ENCODE results near the gene PPIF.

The PPIF gene

DNA sequence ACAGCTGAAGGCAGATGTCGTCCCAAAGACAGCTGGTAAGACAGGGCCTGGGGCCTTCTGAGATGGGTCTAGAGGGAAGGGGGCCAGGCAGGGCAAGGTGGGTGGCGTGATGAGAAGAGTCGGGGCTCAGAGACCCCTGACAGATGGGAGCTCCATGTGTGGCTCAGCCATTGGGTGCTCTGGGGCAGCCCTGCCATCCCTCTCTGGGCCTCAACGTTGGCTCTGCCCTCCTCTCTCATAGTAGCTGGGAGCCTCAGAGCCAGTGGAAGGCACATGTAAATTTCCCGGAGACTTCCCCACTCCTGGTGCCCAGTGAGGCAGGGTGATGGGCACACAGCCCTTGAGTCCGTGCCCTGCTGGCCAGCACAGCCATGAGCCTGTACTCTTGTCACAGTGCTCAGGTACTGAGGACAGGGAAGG, 1.8 kb downstream of the PPIF start:
- no peak for DNase-seq (ENCODE audit: low read depth)

DNA sequence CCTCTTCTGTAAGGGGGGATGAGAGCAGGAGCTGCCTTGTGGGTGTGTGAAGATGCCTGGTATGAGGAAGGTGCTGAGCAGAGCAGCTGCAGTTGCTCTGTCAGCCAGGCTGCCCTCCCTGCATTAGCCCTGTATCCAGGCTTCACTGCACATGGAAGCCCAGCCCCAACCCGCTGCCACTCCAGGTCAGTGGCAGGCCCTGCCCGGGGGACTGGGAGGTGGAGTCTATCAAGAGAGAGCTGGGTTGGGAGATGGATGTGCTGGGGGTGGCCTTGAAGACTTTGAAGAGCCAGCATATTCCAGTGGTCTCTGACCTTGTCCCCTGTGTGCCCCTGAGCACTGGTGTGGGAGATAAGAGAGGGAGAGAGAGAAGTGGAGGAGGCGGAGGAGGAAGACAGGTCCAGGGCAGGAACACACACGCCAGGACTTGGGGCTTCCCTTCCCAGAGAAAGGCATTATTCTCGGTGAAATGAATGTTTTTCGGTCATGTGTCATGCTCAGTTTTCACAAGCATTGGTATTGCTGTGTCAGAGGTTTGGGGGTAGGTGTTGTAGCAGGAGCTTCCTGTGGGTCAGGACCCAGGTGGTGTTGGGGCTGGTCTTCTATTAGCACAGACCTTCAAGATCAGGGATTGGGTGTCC, 2.6 kb downstream of the PPIF start:
- DNase-seq (ENCODE audit: low read depth): no peak

DNA sequence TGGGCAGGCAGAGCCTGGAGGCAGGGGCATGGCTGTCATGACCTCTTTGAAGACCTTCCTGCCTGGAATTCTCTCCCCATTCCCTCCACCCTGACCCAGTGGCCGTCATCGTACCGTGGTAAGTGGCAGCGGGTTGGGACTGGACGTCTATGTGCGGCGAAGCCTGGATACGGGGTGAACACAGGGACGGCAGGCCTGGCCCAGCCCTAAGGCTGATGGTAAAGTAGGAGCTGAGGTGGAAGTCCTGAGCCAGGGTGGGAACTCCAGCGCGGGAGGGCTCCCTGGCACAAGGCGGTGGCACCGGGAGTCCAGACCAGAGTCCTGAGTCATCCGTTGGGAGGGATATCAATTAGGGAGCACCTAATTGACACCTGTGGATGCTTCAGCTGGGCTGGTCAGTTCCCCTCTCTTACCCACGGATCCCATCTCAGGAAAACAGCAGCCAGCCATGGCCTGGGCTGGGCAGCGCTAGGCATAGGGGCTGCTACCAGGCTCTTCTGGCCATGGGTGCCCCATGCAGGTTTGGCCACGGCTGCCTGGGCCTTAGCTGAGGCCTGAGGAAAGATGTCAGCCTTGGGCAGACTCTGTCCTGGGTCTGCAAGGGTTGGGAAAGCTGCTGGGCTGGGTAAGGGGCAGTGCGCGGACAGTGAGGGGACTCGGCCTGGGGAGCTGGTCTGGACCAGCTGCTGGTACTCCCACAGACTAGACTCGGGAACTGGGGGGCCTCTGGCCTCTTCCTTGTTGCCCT, 3.3 kb downstream of the PPIF start:
- no peak for DNase-seq (ENCODE audit: low read depth)

DNA sequence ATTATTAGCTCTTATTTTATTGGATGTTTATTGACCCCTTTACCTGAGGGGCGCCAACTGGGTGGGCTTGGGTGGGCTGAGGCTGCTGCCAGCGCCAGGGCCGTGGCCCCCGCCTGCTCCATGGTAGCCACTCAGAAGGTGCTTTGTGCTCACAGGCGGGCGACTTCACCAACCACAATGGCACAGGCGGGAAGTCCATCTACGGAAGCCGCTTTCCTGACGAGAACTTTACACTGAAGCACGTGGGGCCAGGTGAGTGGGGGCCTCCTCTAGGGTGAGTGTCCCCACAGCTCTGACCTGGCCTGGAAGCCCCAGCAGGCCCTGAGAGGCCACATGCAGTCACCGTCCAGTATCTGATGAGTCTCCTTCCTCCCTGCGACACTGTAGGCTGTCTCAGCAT, 4.1 kb downstream of the PPIF start:
- DNase-seq (ENCODE audit: low read depth): no peak

DNA sequence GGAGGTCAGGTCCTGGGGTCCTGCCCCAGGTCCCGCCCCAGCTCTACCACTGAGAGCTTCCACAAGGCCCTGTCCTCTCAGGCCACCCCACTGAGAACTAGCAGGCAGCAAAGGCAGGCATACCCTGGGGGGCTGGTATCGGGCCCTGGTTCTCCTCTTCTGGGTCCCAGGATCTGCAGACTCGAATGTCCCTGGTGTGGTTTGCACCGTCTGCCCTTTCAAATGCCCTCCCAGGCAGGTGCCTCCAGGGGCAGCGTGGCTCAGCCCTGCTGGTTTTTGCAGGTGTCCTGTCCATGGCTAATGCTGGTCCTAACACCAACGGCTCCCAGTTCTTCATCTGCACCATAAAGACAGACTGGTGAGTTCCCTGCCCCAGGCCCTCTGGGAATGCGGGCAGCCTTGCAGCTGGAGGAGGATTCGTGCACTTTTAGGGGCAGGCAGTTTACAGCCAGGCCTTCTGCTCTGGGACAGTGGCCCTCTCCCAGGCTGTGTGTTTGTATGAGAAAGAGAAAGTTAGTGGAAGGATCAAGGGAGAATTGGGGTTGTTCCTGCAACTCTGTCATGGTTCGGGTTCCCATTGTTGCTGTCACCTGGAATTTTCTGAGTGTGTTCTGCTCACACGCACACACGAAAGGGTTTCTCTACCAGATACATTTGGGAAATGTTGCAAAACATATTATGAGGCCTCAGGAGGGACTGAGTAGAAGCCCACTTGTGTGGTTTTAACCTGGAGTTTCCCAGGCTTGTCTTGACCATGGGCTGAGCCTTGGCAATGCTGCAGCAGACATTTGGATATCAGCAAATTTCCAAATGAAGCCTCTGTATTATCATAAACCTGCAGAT, 5.0 kb downstream of the PPIF start:
- DNase-seq (ENCODE audit: low read depth): no peak

DNA sequence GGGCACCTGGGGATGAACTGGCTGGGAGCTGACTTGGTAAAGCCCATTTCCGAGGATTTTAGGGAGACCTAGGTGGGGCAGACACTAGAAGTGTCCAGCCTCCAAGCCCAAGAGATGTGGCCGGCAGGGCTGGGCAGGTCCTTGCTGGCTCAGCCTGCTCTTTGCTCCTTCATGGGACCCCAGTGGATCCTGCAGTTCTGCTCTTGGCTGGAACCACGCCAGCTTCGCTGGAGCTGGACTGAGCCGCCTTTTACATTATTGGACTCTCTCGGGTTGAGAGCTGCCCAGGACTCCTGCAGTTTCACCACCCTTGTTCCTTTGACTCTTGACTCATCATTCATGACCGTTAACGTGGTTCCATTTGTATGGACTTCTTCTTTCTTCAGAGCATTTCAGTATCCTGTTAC, 5.7 kb downstream of the PPIF start:
- DNase-seq (ENCODE audit: low read depth): no peak

DNA sequence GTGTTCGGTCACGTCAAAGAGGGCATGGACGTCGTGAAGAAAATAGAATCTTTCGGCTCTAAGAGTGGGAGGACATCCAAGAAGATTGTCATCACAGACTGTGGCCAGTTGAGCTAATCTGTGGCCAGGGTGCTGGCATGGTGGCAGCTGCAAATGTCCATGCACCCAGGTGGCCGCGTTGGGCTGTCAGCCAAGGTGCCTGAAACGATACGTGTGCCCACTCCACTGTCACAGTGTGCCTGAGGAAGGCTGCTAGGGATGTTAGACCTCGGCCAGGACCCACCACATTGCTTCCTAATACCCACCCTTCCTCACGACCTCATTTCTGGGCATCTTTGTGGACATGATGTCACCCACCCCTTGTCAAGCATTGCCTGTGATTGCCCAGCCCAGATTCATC, 6.5 kb downstream of the PPIF start:
- DNase-seq (ENCODE audit: low read depth): no peak

DNA sequence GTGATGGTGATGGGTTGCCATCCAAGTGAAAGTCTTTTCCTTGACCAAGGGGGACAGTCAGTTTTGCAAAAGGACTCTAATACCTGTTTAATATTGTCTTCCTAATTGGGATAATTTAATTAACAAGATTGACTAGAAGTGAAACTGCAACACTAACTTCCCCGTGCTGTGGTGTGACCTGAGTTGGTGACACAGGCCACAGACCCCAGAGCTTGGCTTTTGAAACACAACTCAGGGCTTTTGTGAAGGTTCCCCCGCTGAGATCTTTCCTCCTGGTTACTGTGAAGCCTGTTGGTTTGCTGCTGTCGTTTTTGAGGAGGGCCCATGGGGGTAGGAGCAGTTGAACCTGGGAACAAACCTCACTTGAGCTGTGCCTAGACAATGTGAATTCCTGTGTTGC, 6.9 kb downstream of the PPIF start:
- DNase-seq (ENCODE audit: low read depth): no peak

DNA sequence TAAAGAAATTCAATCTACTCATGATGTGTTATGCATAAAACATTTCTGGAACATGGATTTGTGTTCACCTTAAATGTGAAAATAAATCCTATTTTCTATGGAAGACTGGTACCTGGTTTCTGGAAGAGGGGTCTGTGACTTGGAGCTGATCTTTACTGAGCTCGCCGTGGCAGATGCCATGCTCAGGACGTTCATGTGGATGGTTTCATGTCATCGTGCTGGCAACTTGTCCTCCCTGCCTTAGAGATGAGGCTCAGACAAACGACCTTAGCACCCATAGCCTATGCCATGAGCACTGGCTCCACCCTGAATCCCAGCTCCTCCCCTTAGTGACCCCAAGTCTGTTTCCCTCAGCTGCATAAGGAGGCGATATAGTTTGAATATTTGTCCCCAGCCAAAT, 7.3 kb downstream of the PPIF start:
- no peak for DNase-seq (ENCODE audit: low read depth)

DNA sequence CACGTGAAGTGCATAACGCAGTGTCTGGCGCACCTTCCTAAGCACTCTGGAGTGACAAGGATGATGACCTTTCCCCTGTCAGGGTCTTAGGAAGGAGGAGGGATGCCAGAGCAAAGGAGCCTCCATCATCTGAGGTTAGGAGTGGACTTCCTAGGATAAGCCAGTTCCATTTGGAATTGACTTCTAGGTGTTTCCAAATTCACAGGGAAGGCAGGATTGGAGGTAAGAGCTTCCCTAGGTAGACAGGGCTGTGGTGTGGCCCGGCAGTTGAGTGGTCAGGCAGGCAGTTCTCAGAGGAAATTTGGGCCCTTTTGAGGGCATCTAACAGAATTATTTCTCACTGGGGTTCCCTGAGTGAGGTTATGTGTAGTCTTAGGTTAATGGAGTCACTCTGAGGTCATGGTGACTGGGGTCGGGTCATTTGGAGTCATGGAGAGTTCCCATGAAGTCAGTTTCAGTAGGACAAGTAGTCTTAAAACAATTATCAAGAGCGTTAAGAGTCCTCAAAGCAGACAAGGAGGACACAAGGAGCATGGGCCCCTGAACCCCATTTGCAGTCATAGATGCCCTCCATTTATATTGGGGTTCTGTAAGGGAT, 8.2 kb downstream of the PPIF start:
- no peak for DNase-seq (ENCODE audit: low read depth)

DNA sequence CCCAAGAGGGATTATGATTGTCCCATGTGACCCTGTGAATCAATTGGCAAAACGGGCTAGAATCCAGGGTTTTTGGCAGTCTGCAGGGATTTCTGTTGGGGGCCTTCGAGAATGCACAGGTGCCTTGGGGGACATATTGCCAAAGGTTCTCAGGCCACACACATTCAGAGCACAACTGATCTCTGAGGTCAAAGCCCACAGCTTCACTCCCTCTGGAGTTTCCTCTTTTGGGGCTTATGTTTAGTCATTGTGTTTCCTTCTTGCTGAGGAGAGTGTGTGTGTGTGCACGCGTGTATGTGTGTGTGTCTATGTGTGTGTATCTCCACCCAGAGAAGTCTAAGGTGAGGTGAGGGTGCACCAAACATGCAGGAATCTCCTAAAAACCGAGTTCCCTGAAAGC, 8.8 kb downstream of the PPIF start:
- DNase-seq (ENCODE audit: low read depth): no peak

DNA sequence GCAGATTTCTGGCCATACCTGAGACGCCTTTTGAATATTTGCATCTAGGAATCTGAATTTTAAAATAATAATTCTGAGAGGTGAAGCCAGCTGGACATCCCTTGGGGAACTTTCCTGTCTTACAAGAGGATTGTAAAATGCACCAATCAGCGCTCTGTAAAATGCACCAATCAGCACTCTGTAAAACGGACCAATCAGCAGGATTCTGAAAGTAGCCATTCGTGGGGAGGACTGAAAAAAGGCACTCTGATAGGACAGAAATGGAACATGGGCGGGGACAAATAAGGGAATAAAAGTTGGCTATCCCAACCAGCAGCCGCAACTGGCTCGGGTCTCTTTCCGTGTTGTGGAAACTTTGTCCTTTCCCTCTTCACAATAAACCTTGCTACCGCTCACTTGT, 9.9 kb downstream of the PPIF start:
- DNase-seq (ENCODE audit: low read depth): no peak

DNA sequence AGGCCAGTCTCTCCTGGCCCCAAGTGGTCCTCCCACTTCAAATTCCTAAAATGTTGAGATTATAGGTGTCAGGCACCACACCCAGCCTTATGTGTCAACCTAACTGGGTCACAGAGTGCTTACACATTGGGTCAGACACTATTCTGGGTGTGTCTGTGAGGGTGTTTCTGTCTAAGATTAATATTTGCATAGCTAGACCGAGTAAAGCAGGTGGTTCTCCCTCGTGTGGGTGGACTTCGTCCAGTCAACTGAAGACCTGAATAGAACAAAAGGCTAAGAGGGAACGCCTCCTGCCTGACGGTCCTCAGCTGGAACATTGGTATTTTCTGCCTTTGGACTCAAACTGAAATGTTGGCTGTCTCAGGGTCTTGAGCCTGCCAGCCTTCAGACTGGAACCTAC, 11.5 kb downstream of the PPIF start:
- DNase-seq (ENCODE audit: low read depth): no peak

DNA sequence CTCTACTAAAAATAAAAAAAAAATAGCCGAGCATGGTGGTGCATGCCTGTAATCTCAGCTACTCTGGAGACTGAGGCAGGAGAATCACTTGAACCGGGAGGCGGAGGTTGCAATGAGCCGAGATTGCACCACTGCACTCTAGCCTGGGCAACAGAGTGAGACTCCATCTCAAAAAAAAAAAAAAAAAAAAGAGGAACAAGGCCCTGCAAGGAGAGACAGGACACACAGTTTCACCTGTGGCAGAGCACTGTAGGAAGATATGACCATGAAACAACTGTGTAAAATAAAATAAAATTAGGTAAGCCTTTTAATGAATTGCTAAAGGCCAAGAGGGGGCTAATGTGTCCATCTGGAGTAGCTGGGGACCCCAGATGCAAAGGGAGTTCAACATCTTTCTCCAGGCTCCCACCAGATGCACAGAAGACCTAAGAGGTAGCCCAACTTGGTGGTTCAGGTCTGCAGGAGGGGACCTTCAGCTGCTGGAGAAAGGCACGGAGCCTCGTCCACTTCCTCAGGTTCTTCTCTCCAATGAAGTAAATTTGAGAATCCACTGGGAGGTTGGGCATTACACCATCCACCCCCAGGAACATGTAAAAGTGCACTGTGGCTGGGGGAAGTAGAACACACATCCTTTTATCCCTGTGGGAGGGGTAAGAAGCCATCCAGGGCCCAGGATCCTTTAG, 12.7 kb downstream of the PPIF start:
- no peak for DNase-seq (ENCODE audit: low read depth)

DNA sequence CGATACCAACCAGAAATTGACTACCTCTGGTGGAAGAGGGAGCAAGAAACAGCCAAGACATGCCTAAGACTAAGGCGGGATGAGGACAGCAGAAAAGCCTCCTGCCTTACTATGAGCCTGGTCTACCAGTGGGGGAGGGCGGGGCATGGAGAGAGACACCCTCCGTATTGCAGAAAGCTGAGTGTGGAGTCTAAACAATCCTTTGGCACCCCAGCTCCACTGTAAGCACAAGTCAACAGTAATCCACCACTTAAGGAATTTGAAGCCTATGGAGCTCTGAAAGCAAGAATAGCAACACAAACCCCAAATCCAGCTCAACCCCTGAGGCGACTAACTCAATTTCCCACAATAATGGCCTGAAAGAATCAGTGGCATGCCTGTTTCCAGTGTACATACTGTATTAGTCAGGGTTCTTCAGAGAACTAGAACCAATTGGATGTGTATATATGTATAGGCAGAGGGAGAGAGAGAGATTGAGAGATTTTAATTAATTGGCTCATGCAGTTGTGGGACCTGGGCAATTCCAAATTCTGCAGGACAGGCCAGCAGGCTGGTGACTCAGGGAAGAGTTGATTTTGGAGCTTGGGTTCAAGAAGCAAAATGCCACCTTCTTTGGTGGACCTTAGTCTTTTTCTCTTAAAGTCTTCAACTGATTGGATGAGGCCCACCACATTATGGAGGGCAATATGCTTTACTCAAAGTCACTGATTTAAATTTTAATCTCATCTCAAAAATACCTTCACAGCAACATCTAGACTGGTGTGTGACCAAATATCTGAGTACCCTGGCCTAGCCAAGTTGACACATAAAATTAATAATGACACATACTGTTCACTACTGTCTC, 13.5 kb downstream of the PPIF start:
- no peak for DNase-seq (ENCODE audit: low read depth)

DNA sequence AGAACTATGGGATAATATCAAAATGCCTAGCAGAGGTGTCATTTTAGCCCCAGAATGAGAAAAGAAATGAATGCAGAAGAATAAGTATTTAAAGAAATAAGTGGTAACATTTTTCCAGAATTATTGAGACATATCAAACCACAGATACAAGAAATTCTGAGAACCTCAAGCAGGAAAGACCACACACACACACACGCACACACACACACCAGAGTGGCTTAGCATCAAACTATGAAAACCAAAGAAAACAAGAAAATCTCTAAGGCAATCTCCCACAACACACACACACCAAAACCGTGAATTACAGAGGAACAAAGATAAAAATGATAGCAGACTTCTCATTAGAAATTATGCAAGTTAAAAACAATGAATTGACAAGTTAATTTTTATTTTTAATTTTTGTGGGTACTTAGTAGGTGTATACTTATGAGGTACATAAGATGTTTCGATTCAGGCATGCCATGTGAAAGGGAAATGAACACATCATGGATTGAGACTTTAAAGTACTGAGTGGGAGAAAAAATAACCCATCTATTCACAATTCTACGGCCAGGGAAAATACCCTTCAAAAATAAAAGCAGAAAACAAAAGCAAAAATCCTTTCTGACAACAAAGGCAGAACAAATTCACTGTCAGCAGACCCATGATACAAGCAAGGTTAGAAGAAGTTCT, 14.6 kb downstream of the PPIF start:
- DNase-seq (ENCODE audit: low read depth): no peak

DNA sequence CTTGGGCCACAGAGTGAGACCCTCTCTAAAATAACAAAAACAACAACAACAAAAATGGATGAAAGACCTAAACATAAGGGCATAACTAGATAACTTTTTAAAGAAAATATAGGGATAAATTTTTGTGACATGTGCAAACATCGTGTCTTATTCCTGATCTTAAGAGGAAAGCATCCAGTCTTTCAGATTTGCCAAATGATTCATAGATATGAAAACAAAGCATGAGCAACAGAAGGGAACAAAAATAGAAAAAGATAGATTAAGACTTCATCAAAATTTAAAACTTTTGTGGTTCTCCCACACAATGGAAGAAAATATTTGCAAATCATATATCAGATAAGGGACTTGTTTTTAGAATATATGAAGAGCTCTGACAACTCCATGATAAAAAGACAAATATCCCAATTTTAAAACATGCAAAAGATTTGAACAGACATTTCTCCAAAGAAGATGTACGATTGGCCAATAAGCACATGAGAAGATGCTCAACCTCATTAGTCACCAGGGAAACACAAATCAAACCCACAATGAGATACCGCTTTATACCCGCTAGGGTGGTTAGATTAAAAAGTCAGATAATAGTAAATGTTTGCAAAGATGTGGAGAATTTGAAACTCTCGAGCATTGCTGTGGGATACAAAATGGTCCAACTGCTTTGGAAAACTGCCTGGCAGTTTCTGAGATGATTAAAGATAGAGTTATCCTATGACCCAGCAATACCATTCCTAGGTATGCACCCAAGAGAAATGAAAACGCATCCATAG, 20.3 kb downstream of the PPIF start:
- DNase-seq (ENCODE audit: low read depth): no peak

DNA sequence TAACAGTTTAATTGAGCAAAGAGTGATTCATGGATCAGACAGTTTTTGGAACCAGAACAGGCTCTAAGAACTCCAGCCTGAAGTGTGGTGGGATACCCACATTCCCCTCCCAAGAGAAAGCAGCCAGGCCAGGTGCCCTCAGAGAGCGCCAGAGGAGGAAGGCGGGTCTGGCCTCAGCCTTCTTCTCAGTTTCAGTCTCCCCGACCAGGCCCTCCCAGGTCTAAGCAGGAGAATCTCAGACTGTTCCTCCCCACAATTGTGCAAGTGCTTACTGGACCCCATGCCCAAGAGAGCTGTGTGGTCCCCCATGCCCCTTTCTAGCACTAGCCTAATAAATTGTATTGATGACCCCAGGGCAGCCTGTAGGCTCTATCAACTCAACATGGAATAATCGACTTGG, 25.6 kb downstream of the PPIF start:
- DNase-seq (ENCODE audit: low read depth): no peak

DNA sequence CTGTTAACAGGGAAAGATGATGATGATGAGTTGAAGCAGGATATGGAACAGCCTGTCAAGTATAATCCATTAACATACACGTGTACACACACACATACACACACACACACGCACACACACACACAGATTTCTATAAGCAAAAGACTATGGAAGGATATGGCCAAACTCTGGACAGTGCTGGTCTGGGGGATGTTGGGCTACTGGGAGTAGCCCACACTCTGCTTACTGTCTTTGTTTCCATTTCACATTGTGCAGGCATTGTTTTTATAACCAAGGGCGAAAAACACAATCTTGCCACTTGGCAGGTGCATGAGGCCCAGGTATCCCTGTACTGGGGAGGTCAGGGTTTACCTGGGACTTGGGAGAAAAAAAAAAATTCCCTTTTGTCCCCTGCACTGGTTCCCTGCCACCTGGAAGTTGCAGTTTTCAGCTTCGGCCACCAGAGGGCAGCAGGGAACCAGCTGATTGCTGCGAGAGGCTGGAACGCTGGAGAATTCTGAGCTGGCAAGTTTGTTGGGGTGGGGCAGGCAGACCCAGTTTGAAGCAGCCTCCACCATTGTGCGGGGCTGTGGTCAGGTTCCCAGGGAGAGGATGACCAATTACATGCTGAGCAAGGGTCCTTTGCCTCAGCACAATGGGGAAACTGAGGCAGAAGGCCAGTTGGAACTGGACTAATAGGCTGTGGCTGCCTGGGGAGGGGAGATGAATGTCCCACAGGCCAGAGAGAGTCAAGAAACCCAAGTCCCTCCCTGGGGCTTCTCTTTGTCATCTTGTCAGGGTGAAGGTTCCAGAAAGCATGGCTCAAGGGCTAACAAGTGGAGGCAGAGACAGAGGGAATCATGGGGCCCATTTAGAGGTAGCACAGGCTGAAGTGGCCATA, 27.3 kb downstream of the PPIF start:
- peak; percentile 63 for DNase-seq (ENCODE audit: low read depth)

Measured in activated gamma-delta T cell treated with anti-CD3 and anti-CD28 coated beads, Interleukin-2, amount 50 U/mL, for 16 hours (primary cell).